Measurements from ENCODE around the gene PHF21B.
"Not testable (repeated sequence)": the region's sequence is repeated elsewhere in the genome, so short reads cannot be mapped to it uniquely, and the experiment has no call there.

The PHF21B gene

DNA sequence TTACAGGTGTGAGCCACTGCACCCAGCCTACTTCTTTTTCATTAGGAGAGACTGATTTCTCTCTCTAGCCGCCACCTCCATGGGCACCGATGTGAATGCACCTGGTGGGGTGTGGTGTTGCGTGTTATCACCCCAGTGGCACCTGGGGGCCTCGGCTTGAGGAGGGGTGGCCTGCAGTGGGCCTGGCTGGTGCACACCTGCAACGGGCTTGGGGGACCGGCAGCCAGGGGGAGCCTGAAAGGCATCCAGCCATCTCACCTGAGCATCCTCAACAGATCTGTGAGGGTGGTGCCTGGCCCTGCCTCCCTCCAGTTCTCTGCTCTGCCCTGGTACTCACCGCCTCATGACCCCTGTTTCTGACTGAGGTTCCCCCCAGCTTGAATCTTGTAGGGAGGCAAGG is 148.6 kb downstream of the PHF21B start:
- no peak for DNase-seq

DNA sequence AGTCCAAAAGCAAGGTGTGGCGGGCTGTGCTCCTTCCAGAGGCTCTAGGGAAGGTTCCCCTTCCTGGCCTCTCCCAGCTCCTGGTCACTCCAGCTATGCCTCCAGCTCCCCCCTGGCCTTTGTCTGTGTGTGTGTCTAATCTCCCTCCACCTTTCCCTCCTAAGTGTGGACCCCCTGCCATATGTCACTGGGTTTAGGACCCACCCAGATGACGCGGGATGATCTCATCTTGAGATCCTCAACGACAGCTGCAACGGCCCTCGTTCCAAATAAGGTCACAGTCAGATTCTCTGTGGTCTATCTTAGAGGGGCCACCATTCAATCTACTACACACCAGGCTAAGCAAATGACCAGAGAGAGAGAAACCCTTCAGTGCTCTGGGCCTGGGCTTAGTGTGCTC is 149.5 kb downstream of the PHF21B start:
- DNase-seq, result no peak

DNA sequence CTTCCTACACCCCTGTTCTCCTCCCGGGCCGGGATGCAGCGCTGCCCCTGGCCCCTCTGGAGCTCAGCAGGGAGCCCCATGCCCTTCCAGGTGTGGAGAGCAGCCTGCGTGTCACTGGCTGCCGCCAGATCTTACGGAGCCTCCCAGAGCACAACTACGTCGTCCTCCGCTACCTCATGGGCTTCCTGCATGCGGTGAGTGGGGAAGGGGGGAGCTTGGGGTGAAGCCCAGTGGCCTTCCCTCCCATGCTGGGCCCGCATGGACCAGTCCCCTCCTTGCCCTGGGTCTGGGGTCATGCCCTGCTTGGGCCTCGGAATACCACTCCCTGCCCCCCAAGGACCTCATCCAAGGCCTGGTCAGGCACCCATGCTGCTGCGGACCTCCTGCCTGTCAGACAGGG is 150.2 kb downstream of the PHF21B start:
- DNase-seq, result no peak

DNA sequence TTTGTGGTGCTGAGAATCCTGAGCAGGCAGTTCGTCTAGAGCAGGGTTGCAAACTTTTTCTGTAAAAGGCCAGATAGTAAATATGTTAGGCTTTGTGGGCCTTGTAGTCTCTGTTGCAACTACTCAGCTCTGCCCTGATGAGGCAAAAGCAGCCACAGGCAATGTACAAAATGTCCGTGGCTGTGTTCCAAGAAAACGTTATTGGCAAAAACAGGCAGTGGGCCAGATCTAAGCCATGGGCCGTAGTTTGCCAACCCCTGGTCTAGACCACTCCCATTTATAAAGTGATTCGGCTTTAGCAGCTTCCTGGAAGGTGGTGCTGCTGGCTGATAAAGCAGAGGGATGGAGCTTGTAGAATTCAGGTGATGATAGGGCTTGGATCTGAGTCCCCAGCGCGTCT is 151.0 kb downstream of the PHF21B start:
- DNase-seq, result not testable (repeated sequence)

DNA sequence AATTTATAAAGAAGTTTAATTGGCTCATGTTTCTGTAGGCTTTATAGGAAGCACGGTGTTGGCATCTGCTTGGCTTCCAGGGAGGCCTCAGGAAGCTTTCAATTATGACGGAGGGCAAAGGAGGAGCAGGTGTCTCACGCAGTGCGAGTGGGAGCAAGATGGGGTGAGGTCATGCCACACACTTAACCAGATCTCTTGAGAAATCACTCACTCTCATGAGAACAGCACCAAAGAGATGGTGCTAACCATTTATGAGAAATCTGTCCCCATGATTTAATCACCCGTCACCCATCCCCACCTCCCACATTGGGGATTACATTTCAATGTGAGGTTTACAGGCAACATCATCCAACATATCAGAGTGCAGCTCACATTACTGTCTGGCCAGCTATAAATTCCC is 153.9 kb downstream of the PHF21B start:
- DNase-seq, result no peak

DNA sequence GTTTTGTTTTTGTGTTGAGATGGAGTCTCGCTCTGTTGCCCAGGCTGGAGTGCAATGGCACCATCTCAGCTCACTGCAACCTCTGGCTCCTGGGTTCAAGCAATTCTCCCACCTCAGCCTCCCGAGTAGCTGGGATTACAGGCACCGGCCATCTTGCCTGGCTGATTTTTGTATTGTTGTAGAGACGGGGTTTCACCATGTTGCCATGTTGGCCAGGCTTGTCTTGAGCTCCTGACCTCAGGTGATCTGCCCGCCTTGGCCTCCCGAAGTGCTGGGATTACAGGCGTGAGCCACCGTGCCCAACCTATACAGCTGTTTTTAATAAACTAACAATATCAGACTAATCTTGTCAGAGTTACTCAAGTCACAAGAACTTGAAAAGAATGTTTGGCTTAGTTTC is 155.2 kb downstream of the PHF21B start:
- DNase-seq, result not testable (repeated sequence)

DNA sequence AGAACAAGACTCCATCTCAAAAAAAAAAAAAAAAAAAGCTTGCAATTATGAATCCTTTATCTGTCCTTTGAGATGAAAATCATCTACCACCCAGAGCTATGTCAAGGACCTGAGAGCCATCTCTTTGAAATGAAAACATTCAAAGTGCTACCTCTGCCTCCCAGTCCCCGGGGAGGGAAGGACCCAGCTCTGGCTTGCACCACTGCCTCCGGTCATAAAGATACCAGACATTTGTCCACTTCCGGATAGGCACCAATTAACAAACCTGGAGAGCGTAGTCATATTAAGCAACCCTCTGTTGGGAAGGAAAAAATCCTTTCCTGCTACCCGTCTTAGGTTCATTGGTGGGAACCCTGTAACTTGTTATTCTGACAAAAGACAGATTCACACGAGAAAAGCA is 158.9 kb downstream of the PHF21B start:
- DNase-seq, result no peak

DNA sequence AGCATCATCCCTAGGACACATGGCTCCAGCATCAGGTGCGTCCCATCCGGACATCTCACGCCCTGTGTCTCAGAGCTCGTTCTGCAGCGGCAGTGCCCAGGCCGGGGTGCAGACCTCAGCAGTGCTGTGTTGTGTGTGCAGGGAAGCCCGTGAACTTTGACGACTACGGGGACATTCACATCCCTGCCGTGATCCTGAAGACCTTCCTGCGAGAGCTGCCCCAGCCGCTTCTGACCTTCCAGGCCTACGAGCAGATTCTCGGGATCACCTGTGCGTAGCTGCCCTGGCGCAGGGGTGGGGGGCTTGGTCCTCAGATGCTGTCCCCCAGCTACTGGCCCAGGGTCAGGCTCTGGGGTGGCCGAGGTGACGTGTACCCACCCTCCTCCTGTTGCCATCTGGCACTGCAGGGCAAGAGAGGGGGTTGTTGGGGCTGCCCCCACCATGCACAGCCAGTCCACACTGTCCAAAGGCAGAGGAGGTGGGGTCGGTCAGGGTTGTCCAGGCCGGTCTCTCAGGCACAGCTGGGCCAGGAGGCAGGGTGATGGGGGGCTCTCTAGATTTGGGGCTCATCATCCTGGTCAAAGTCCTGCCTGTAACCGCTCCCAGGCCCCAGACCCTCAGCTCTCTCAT is 160.9 kb downstream of the PHF21B start:
- no peak for DNase-seq

DNA sequence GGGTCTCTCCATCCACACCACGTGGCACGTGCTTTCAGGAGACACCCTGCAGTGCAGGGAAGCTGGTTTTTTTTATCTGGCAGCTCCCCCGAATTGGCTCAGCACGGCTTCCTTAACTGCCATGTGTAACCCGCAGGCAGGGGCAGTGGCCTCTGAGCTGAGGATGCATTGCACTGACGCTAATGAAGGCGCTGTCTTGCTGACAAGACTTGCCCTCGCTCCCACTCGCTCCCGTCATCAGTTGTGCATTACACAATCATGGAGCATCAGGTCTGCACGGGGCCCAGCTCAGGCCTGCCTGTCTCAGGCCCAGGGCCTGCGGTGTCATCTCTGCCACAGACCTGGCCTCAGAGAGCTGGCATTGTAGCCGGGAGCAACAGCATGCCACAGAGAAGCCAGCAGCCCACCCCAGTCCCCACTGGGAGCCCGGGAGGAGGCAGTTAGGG is 161.5 kb downstream of the PHF21B start:
- no peak for DNase-seq

DNA sequence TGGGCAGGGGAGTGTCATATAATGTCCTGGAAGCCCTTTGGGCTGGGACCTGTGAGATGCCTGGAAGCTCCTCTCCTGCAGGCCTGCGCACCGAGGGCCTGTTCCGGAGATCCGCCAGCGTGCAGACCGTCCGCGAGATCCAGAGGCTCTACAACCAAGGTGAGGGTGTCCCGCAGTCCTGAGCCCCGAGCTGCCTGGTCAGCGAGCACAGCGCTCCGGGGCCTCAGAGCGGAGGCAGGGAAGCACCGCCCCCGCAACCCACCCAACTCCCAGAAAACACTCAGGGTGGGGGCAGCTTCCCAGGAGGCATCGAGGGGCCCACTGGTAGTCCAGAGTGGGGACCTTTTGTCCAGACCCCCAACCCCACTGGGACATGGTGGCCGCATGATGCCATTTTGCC is 161.9 kb downstream of the PHF21B start:
- no peak for DNase-seq

DNA sequence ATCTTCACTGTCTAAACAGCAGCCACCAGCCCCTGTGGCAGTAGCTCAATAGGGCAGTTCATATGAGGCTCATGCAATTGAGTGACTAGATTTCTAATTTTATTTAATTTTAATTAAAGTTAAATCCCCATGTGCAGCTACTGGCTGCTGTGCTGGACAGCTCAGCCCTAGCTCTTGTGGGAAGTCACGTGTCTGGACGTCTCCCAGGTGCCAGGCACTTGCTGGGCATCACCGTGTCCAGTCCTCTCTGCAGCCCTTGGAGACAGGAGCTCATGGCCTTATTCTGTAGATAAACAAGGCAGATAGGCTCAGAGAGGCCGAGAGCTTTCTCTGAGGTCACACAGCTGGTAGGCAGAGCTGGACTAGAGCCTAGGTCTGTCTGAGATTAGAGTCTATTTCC is 162.4 kb downstream of the PHF21B start:
- no peak for DNase-seq

DNA sequence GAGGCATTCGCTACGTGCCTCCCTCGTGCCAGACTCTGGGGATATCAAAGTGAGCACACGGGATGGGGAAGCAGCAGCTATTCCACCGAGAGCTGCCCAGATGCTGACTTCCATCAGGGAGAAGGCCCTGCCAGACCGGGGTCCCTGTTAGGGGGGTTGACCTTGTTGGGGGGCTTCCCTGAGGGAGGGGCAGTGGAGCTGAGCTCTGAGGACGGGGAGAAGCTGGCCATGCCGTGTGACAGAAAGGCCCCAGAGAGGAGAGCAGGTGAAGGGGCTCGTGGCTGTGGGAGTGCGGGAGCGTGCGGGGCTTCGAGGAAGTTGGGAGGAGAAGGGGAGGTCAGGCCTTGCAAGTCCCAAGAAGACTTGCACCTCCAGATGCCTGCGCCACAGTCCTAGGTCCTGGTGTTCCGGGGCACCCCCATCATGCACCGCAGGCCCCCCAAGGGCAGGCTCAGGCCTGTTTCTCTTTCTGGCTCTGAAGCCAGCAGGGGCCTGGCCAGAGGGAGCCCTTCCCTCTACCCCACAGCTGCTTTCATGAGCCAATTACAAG is 163.0 kb downstream of the PHF21B start:
- no peak for DNase-seq

DNA sequence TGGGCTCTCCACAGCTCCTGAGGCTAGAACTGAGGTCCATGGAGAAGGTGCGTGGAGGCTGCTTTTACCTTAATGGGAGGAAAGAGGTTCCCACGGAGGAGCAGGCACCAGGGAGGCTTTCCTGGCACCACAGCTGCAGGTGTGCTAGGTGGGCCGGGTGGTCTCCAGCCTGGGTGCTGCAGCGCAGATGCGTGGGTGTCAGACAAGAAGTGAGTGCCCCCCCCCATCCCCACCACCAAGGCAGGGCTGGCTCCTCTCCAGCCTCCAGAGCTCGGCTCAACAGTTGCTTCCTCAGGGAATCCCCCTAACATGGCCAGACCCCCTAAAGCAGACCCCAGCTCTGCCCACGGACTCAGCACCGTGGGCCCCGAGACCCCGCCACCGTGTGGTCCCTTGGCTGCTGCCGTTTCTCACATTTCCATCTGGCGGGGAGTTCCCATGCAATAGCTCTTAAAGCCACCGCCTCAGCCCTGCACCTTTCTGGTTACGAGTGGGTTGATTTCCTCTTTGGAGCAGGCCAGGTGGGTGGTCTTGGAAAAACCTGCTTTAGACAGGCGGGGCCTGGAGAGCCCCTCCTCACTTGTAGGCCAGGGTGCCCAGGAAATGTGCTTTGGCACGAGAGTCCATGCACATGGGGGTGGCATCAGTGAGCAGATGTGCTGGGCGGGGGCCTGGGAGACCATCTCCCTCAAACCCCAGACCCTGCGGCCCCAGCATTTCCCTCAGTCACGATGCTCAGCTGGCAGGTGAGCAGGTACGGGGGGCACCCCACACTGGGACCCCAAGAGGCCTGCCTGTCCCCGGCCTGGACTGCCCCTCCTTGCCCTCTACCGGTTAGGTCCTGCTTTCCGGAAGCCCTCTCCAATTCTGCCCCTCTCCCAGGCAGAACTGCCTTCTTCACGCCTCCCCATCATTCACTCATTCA is 163.7 kb downstream of the PHF21B start:
- DNase-seq, result no peak

DNA sequence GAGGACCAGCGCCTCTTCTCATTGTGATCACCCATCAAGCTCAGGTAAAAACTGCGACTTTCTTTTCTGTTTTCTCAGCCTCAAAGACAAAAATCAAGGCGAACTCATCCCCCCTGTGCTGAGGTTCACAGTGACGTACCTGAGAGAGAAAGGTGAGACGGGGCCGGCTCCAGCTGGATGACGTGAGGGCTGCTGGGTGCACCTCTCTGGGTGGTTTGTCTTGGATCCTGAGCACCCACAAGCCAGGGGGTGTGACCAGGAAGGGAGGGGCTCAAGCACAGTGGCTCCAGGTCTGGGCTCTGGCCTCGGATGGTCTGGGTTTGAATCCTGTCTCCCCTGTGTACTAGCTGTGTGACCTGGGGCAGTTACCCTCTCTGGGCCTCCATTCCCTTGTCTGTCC is 164.6 kb downstream of the PHF21B start:
- DNase-seq, result no peak

DNA sequence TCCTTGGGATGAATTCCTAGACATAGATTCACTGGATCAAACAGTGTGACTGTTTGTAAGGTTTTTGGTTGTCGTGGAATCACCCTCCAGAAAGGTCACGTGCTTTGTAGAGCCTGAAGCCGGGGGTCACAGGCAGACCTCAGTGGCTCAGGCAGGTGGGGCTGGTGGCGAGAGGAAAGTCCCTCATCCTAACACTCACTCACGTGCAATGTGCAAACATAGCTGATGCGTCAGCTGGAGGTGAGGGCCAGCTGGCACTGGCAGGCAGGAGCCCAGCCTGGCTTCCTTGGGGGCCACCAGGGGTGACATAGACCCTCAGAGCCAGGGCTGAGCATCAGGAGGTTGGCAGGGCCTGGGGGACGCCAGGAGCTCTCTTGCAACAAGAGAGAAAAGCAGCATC is 167.4 kb downstream of the PHF21B start:
- DNase-seq, result no peak

DNA sequence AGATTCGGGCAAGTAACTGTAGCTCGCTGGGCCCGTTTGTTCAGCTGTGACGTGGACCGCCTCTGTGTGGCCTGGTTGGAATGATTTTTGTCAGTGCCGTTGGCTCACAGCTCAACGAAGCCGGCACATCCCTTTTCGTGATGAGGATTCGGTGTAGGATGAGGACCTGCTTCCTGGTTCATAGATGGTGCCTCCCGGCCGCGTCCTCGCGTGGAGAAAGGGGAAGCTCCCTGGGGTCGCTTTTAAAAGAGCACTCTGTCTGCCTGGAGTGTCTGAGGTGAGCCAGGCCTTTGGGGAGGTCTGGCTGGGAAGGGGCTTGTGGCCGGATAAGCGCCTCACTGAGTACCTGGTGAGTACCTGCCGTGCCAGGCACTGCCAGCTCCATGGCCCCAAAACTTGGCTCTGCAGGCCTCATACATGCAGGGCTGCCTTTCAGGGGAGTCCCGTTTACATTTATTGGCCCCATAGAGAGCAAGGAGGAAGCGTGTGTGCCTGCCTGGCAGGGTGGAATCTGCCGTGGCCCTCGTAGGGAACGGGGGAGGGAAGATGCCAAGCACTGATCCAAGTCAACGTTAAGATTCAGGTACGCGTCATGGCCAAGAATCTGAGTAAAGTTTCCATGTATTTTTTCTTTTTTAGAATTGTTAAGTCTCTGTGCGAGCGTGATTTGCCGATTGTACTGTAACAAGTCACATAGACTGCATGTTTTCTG is 169.0 kb downstream of the PHF21B start:
- no peak for DNase-seq

DNA sequence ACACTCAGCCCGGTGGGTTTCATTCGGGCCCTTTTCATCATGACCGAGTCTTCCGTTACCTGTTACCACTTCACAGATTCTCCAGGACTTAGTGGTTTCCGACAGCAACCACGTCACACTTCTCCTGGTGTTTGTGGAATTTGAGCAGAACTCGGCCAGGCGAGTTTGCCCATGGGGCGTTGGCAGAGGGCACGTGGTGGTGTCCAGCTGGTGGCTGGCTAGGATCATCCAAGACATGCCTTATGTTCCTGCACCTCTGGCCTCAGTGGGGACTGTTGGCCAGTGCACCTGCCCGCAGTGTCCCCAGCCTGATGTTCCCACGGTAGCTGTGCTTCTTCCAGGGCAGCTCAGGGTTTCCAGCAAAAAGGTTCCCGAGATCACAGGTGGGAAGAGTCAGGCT is 170.1 kb downstream of the PHF21B start:
- no peak for DNase-seq

DNA sequence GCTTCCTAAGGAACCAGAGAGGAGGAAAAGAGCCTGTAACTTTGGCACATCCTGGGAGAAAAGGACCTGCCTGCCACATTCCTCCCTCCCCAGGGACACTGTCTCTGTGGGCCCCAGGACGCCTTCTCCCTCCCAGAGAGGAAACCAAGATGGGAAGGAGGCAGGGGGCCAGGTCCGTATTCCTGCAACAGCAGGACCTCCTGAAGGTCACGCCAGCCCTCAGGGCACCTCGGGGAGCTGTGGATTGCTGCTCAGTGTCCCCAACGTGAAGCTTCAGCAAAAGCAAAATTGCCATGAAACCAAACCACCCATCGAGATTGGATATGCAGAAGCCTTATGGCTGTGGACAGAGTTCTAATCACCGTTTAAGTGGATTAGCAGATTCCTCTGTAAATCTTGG is 170.7 kb downstream of the PHF21B start:
- DNase-seq, result no peak

DNA sequence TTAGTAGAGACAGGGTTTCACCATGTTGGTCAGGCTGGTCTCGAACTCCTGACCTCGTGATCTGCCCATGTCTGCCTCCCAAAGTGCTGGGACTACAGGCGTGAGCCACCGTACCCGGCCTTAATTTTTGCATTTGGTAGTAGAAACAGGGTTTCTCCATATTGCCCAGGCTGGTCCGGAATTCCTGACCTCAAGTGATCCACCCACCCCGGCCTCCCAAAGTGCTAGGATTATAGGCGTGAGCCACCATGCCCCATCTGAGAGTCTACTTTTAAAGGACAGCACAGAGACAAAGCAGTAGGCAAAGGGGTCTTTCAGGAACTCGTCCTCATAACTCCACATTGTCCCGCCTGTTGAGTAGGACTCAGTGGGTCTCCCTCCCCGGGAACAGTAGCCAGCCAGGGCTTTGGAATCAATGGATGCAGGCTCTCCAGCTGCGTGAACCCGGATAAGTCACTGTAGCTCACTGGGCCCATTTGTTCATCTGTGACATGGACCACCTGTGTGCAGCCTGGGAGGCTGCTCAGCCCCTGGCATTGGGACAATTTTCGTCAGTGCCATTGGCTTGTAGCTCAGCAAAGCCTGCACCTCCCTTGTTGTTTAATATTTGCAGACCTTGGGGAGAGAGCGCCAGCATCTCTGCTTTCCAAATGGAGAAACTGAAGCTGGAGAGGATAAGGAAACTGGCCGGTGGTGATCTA is 171.3 kb downstream of the PHF21B start:
- DNase-seq, result no peak

DNA sequence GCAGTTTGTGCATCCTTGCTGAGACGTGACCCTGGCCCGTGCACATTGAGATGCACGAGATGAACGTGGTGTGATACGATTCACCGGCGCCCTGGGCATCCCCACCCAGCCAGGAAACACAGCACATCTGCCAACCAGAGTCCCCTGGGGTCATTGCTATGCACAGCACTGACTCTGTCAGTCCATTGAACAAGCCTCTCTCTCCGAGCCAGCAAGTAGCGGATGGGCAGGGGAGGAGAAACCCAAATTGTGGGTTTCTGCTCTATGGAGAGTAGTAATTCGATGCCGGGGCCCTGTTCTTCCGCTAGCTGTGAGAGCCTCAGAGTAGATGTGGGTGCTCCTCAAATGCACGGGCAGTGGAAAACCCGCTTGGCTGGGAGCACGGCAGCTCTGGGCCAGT is 172.3 kb downstream of the PHF21B start:
- no peak for DNase-seq

DNA sequence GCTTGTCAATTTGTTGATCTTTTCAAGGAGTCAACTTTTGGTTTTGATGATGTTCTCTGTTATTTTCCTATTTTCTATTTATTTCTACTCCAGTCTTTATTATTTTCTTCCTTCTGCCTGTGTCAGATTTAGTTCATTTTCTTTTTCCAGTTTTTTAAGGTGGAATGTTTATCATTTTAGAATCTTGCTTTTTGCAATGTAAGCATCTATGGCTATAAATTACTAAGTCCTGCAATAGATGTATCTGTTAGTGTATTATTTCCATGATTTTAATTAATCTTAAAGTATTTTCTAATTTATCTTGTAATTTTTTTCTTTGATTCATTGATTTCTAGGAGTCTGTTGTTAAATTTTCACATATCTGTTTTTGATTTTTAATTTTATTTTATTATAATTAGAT is 175.7 kb downstream of the PHF21B start:
- no peak for DNase-seq

DNA sequence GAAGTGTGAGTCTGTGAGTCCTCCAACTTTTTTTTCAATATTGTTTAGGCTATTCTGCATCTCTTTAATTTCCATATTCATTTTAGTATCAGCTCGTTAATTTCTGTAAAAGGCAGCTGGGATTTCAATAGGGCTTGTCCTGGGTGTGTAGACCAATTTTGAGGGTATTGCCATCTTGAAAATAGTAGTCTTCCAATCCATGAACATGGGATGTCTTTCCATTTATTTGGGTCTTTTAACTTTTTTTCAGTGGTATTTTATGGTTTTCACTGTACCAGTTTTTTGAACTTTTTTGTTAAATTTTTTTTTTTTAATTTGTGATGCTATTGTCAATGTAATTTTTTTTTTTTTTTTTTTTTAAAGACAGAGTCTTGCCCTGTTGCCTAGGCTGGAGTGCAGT is 177.9 kb downstream of the PHF21B start:
- no peak for DNase-seq

Data from NK-92 treated with Interleukin-12 subunit alpha and Interleukin-12 subunit beta, amount 100 ng/mL, for 24 hours (cell line).